ENCODE measurements around the gene RNF31. TPM values are rescaled to one million over a fixed set of nuclear protein-coding genes. Genes with fewer than 3 reads are reported as not detected.
A peak's percentile ranks its signal among the peaks of the same experiment; 100 is the strongest.

RNF31 gene
- polyA plus RNA-seq, 1 of the 3 experiments (the other 2 are of a cell fraction) = 19.2 TPM

- TF ChIP-seq FOXJ3 (CRISPR knock-in tag; IDR thresholded peaks at IDR 0.05) (no peak), JUND (IDR thresholded peaks at IDR 0.05) (no peak), PBX3 (IDR thresholded peaks at IDR 0.05) (0 out of 2 replicates have a peak, but pooled peaks have one; percentile 35), FOXM1 (IDR thresholded peaks at IDR 0.05; ENCODE audit: low read depth) (no peak), EP300 (IDR thresholded peaks at IDR 0.05; ENCODE audit: borderline replicate concordance in 1 of 2, low read depth in 1 of 2, low read length in 1 of 2) (no peak), ELF1 (IDR thresholded peaks at IDR 0.05) (peak; percentile 32; the same call in 1 of the 2 replicates), TCF12 (IDR thresholded peaks at IDR 0.05) (no peak), GATA2 (CRISPR knock-in tag; IDR thresholded peaks at IDR 0.05) (no peak), ZBTB33 (IDR thresholded peaks at IDR 0.05; ENCODE audit: borderline replicate concordance, low read depth) (no peak), CHD2 (IDR thresholded peaks at IDR 0.05; ENCODE audit: low read length, partially characterized antibody) (no peak)
Measured at GRCh38 chr14:24146978-24147760, at the start of gene RNF31 (continued).

- H3K9ac ChIP-seq = no peak overlapping the region
- no peaks in the 10 kb centered on the region for H4K20me1 ChIP-seq (ENCODE audit: insufficient read depth)
- peaks cover 3 to 19% of the 10 kb centered on the region in 2 experiments for H3K36me3 ChIP-seq (replicated peaks in 1 of 2; ENCODE audit: control insufficient read depth in 1 of 2, insufficient read depth in 2 of 2, low read length in 1 of 2)
- H3F3A ChIP-seq (replicated peaks; ENCODE audit: insufficient read depth) = peaks cover 3% of the 10 kb centered on the region
- peaks cover 16% of the 10 kb centered on the region for H3K79me2 ChIP-seq (ENCODE audit: insufficient read depth)
- ChIA-PET CTCF (interaction anchor here (13.8 to 25.4 kb wide), 2 partner anchors 8 to 33 kb away, joined by 219 to 1159 read pairs; partner anchors contain the start of genes CARMIL3 and CPNE6), POLR2A (interaction anchor here (1.3 kb wide), 1 partner anchor 16 kb away, joined by 3 read pairs; the partner anchor contains the start of genes DCAF11 and NRL)
- H3K9me2 ChIP-seq = no peaks in the 10 kb centered on the region
- no peak for DNase-seq
- H2AFZ ChIP-seq (ENCODE audit: low read depth) = no peak overlapping the region
- H3K4me3 ChIP-seq (ENCODE audit: low read depth in 2 of 2, low read length in 1 of 2) = no peak overlapping the region
- no peaks in the 10 kb centered on the region for H3K27me3 ChIP-seq (ENCODE audit: insufficient read depth)
- peaks cover 12 to 16% of the 10 kb centered on the region in 2 experiments; a peak in 2 of 4 replicates for H3K4me1 ChIP-seq (ENCODE audit: control insufficient read depth in 1 of 2, insufficient read depth in 2 of 2, low read depth in 1 of 2, low read length in 1 of 2)
- H3K9me3 ChIP-seq = no peaks in the 10 kb centered on the region
- H3K4me2 ChIP-seq = no peak overlapping the region
- WGBS (ENCODE audit: low lambda C conversion rate) = 98% methylated on average over 8 of the region's 16 CpGs
- H3K27ac ChIP-seq (ENCODE audit: low read depth in 2 of 2, low read length in 1 of 2) = no peak overlapping the region
- no peak for TF ChIP-seq MAX (IDR thresholded peaks at IDR 0.05; ENCODE audit: low read depth)
- no peak for TF ChIP-seq NFIC (IDR thresholded peaks at IDR 0.05; ENCODE audit: borderline replicate concordance)
- TF ChIP-seq PBX3 (IDR thresholded peaks at IDR 0.05) = no peak
- no peak for TF ChIP-seq GABPA (IDR thresholded peaks at IDR 0.05; ENCODE audit: low read depth)
- TF ChIP-seq FOXM1 (IDR thresholded peaks at IDR 0.05; ENCODE audit: low read depth) = no peak
- no peak for TF ChIP-seq USF2 (IDR thresholded peaks at IDR 0.05; ENCODE audit: borderline replicate concordance, low read depth, low read length)
- TF ChIP-seq FOSL2 (IDR thresholded peaks at IDR 0.05; ENCODE audit: borderline replicate concordance, low read depth) = no peak
- TF ChIP-seq EZH2phosphoT487 (IDR thresholded peaks at IDR 0.05; ENCODE audit: borderline replicate concordance, low read depth) = no peak
- no peak for TF ChIP-seq REST (IDR thresholded peaks at IDR 0.05; ENCODE audit: low read depth, low read length)
- no peak for TF ChIP-seq FOXJ3 (CRISPR knock-in tag; IDR thresholded peaks at IDR 0.05)
- no peak for TF ChIP-seq YY1 (IDR thresholded peaks at IDR 0.05; ENCODE audit: low read depth)
- TF ChIP-seq RXRA (IDR thresholded peaks at IDR 0.05; ENCODE audit: borderline replicate concordance, low read depth) = no peak
- TF ChIP-seq TEAD4 (IDR thresholded peaks at IDR 0.05; ENCODE audit: borderline replicate concordance, insufficient read depth) = no peak
Measured at GRCh38 chr14:24098229-24098926, 48.9 kb upstream of the RNF31 start.

Data from SK-N-SH (cell line).